Measurements from ENCODE around the gene TMEM258. TPM values are rescaled to one million over a fixed set of nuclear protein-coding genes. Genes with fewer than 3 reads are reported as not detected.

Gene TMEM258
- total and polyA plus RNA-seq, 2 experiments from 2014 or later = 71.3 to 519 TPM

GRCh38 chr11:61811831-61812230 lies 19.4 kb upstream of the TMEM258 start (continued):
- TF ChIP-seq CTCF (conservative IDR thresholded peaks at IDR 0.05; ENCODE audit: low read depth in 2 of 2) = no peak
- TF ChIP-seq JUNB (IDR thresholded peaks at IDR 0.05; ENCODE audit: unreplicated experiment) = no peak
- TF ChIP-seq EZH2 (IDR thresholded peaks at IDR 0.05; ENCODE audit: low read depth, unreplicated experiment) = no peak
- TF ChIP-seq CREB1 (CRISPR knock-in tag; IDR thresholded peaks at IDR 0.05; ENCODE audit: low read depth) = no peak
- TF ChIP-seq NANOG (IDR thresholded peaks at IDR 0.05; ENCODE audit: borderline replicate concordance) = no peak

GRCh38 chr11:61810671-61811175 lies 18.3 kb upstream of the TMEM258 start:
- no peak overlapping the region for H3K27ac Mint-ChIP-seq

GRCh38 chr11:61806785-61807184 lies 14.4 kb upstream of the TMEM258 start:
- Histone ChIP-seq H3K4me1 (ENCODE audit: insufficient read depth) (no peaks in the 10 kb centered on the region), H3F3A (replicated peaks; ENCODE audit: low read depth) (peaks cover 4% of the 10 kb centered on the region; the same call in 1 of the 2 replicates), H3K9me2 (ENCODE audit: insufficient read depth) (no peaks in the 10 kb centered on the region), H4K20me1 (replicated peaks; ENCODE audit: insufficient read depth) (peaks cover 12% of the 10 kb centered on the region), H2AFZ (no peak overlapping the region), H3K79me2 (replicated peaks; ENCODE audit: insufficient read depth) (no peaks in the 10 kb centered on the region), H3K4me3 (no peak overlapping the region), H3K27ac (ENCODE audit: low read depth) (no peak overlapping the region), H3K4me2 (no peak overlapping the region), H3K36me3 (ENCODE audit: insufficient read depth) (peaks cover 55% of the 10 kb centered on the region), H3K27me3 (ENCODE audit: insufficient read depth) (no peaks in the 10 kb centered on the region)
- H3K27me3 Mint-ChIP-seq (ENCODE audit: insufficient read depth, low read depth, poor library complexity) = peaks cover 3% of the 10 kb centered on the region
- H3K27ac Mint-ChIP-seq = no peak overlapping the region
- H3K36me3 Mint-ChIP-seq (ENCODE audit: low read depth) = peaks cover 90% of the 10 kb centered on the region
- H3K4me3 Mint-ChIP-seq = no peak overlapping the region
- DNase-seq (ENCODE audit: low spot score) (no peak), ATAC-seq (no peak)
- H3K4me1 Mint-ChIP-seq = no peaks in the 10 kb centered on the region
- no peaks in the 10 kb centered on the region for H3K9me3 Mint-ChIP-seq
- TF ChIP-seq ZNF462 (CRISPR knock-in tag; IDR thresholded peaks at IDR 0.05) (no peak), JUNB (IDR thresholded peaks at IDR 0.05; ENCODE audit: unreplicated experiment) (no peak), EZH2phosphoT487 (IDR thresholded peaks at IDR 0.05; ENCODE audit: unreplicated experiment) (no peak), CTCF (conservative IDR thresholded peaks at IDR 0.05; ENCODE audit: low read depth in 2 of 2) (no peak)

More at GRCh38 chr11:61810671-61811175, 18.3 kb upstream of the TMEM258 start:
- no peak for TF ChIP-seq CREB1 (CRISPR knock-in tag; IDR thresholded peaks at IDR 0.05; ENCODE audit: low read depth)
- no peak for TF ChIP-seq ZNF331 (CRISPR knock-in tag; IDR thresholded peaks at IDR 0.05; ENCODE audit: low read depth)
- no peak for TF ChIP-seq NANOG (IDR thresholded peaks at IDR 0.05; ENCODE audit: borderline replicate concordance)
- peaks cover 9% of the 10 kb centered on the region for H3K4me1 Mint-ChIP-seq
- DNase-seq (ENCODE audit: low spot score) = no peak
- peaks cover 49% of the 10 kb centered on the region for H3K36me3 ChIP-seq (ENCODE audit: insufficient read depth)
- no peak overlapping the region for H2AFZ ChIP-seq
- no peaks in the 10 kb centered on the region for H3K27me3 ChIP-seq (ENCODE audit: insufficient read depth)
- H3K79me2 ChIP-seq (replicated peaks; ENCODE audit: insufficient read depth) = peaks cover 16% of the 10 kb centered on the region
- H4K20me1 ChIP-seq (replicated peaks; ENCODE audit: insufficient read depth) = peaks cover 7% of the 10 kb centered on the region
- H3K4me2 ChIP-seq = no peak overlapping the region
- H3K9me3 Mint-ChIP-seq = no peaks in the 10 kb centered on the region
- H3K9me2 ChIP-seq (ENCODE audit: insufficient read depth) = peaks cover 5% of the 10 kb centered on the region; the same call in 1 of the 2 replicates
- H3K4me3 ChIP-seq = no peak overlapping the region
- peaks cover 13% of the 10 kb centered on the region for H3K27me3 Mint-ChIP-seq (ENCODE audit: insufficient read depth, low read depth, poor library complexity)
- no peak overlapping the region for H3K27ac ChIP-seq (ENCODE audit: low read depth)
- H3F3A ChIP-seq (replicated peaks; ENCODE audit: low read depth) = peaks cover 4% of the 10 kb centered on the region; the same call in 1 of the 2 replicates
- H3K36me3 Mint-ChIP-seq (ENCODE audit: low read depth) = peaks cover 88% of the 10 kb centered on the region
- H3K4me1 ChIP-seq (ENCODE audit: insufficient read depth) = no peaks in the 10 kb centered on the region
- H3K4me3 Mint-ChIP-seq = no peak overlapping the region
- no peak for ATAC-seq

Data from GM23338 (cell line).